ENCODE data around the gene STOX2. TPM values are rescaled to one million over a fixed set of nuclear protein-coding genes. Genes with fewer than 3 reads are reported as not detected.

The STOX2 gene
- total and polyA plus RNA-seq, 2 of the 13 experiments (the other 11 are each of a cell fraction or from before 2014, with no cell fraction given), result 0.01 to 0.15 TPM

DNA sequence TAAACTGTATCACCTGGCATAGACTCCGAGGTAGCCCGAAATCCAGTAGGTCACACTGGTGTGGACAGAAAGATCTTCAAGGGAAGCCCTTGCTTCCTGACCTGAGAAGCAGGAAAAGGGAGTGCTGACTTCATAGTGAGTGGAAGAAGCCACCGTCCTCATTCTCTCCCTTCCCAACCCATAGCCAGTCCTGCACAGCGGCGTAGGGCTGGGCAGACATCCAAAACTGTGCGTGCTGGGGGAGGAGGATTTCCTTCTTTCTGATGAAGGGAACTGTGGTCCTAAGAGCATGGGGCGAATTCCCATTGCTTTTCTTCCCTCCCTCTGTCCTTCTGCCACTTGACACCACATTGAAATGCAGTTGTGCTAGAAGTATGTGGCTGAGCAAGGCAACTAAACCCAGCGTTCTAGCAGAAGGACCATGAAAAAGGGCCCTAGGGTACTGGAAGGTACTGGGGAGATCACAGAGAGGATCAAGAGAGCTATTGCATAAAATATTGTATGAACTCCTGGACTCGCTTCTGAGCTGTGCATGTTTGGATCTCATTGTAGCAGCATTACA is 66.9 kb downstream of the STOX2 start (continued):
- TF ChIP-seq, protein P1, sequence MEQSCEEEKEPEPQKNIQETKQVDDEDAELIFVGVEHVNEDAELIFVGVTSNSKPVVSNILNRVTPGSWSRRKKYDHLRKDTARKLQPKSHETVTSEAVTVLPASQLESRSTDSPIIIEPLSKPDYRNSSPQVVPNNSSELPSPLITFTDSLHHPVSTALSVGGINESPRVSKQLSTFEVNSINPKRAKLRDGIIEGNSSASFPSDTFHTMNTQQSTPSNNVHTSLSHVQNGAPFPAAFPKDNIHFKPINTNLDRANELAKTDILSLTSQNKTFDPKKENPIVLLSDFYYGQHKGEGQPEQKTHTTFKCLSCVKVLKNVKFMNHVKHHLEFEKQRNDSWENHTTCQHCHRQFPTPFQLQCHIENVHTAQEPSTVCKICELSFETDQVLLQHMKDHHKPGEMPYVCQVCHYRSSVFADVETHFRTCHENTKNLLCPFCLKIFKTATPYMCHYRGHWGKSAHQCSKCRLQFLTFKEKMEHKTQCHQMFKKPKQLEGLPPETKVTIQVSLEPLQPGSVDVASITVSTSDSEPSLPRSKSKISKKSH (CRISPR knock-in tag; IDR thresholded peaks at IDR 0.05; ENCODE audit: borderline replicate concordance), result no peak
- no peak for TF ChIP-seq ATF7-NPFF (CRISPR knock-in tag; IDR thresholded peaks at IDR 0.05; ENCODE audit: low read depth)
- TF ChIP-seq, protein P2, sequence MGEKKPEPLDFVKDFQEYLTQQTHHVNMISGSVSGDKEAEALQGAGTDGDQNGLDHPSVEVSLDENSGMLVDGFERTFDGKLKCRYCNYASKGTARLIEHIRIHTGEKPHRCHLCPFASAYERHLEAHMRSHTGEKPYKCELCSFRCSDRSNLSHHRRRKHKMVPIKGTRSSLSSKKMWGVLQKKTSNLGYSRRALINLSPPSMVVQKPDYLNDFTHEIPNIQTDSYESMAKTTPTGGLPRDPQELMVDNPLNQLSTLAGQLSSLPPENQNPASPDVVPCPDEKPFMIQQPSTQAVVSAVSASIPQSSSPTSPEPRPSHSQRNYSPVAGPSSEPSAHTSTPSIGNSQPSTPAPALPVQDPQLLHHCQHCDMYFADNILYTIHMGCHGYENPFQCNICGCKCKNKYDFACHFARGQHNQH (CRISPR knock-in tag; IDR thresholded peaks at IDR 0.05), result no peak
- TF ChIP-seq ZNF24 (IDR thresholded peaks at IDR 0.05), result no peak
- no peak for TF ChIP-seq ZNF776 (CRISPR knock-in tag; IDR thresholded peaks at IDR 0.05)
- TF ChIP-seq, protein P3, sequence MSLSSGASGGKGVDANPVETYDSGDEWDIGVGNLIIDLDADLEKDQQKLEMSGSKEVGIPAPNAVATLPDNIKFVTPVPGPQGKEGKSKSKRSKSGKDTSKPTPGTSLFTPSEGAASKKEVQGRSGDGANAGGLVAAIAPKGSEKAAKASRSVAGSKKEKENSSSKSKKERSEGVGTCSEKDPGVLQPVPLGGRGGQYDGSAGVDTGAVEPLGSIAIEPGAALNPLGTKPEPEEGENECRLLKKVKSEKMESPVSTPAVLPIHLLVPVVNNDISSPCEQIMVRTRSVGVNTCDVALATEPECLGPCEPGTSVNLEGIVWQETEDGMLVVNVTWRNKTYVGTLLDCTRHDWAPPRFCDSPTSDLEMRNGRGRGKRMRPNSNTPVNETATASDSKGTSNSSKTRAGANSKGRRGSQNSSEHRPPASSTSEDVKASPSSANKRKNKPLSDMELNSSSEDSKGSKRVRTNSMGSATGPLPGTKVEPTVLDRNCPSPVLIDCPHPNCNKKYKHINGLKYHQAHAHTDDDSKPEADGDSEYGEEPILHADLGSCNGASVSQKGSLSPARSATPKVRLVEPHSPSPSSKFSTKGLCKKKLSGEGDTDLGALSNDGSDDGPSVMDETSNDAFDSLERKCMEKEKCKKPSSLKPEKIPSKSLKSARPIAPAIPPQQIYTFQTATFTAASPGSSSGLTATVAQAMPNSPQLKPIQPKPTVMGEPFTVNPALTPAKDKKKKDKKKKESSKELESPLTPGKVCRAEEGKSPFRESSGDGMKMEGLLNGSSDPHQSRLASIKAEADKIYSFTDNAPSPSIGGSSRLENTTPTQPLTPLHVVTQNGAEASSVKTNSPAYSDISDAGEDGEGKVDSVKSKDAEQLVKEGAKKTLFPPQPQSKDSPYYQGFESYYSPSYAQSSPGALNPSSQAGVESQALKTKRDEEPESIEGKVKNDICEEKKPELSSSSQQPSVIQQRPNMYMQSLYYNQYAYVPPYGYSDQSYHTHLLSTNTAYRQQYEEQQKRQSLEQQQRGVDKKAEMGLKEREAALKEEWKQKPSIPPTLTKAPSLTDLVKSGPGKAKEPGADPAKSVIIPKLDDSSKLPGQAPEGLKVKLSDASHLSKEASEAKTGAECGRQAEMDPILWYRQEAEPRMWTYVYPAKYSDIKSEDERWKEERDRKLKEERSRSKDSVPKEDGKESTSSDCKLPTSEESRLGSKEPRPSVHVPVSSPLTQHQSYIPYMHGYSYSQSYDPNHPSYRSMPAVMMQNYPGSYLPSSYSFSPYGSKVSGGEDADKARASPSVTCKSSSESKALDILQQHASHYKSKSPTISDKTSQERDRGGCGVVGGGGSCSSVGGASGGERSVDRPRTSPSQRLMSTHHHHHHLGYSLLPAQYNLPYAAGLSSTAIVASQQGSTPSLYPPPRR (CRISPR knock-in tag; IDR thresholded peaks at IDR 0.05; ENCODE audit: borderline replicate concordance), result no peak
